ENCODE measurements around the gene CYP4X1. TPM values are rescaled to one million over a fixed set of nuclear protein-coding genes. Genes with fewer than 3 reads are reported as not detected.
"Not testable (repeated sequence)": the region's sequence is repeated elsewhere in the genome, so short reads cannot be mapped to it uniquely, and the experiment has no call there.

The CYP4X1 gene
- 0.86 TPM for total RNA-seq
- long read RNA-seq, partial matches to known transcripts: 0 of 1 reads
- long read RNA-seq, other reads (novel, unspliced or antisense): 0 of 1 reads

DNA sequence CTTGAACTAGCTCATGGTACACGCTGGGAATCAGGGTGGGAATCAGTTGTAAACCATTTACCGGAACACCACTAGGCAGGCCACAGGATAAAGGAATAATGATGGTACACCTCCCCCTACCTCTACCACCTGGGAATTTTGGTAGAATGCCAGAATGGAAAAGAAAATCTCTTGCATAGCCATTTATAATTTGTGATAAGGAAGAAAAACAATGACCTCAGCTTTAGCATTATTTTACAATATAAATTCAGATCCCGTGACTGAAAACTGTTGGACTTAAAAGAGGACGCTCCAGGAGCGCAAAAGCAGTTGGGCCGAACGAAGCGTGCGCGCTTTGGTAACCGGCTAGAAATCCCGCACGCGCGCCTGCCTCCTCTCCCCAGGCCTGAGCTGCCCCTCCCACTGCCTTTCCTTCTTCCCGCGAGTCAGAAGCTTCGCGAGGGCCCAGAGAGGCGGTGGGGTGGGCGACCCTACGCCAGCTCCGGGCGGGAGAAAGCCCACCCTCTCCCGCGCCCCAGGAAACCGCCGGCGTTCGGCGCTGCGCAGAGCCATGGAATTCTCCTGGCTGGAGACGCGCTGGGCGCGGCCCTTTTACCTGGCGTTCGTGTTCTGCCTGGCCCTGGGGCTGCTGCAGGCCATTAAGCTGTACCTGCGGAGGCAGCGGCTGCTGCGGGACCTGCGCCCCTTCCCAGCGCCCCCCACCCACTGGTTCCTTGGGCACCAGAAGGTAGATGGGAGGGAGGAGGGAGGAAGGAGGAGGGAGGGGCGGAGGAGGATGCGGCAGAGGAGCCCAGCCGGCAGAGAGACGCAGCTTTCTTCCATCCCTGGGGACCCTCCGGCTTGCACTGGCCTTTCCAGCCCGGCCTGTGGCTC is at the start of gene CYP4X1:
Gene CYP4X1 (plus strand): TSS at position 402 of the 873 bp plus-strand sequence. CDS start 149 bp downstream, at position 551.
- intact Hi-C loops (cut with DNase I): no loop called here
- DNase-seq (ENCODE audit: low spot score): no peak

DNA sequence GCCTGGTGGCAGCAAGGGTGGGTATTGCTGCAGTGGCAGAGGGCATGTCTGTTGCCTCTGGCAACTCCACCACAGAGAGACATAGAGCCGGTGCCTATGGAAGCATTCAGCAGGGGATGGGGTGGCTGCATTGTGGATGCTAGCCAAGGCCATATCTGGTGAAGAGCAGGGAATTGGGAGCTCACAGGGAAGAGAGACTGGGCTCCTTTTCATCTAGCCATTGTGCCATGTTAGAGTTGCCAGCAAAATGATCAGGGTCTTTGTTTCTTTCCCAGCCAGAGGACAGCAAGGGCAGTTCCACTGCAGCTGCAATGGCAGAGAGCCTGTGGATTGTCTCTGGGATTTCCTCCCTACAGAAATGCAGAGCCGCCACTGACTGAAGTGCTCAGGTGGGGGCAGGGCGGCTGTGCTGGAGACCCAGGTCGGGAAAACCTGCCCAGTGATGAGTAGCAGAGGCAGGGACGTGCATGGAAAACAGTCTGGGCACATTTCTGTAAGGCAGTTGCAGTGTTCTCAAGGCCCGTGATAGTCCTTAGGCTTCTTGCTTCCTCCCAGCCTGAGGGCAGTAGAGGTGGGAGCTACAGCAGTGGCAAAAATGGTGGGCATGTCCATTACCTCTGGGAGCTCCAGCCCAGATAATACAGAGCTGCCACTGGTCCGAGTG is 40.2 kb upstream of the CYP4X1 start:
- intact Hi-C loops (cut with DNase I): no loop called here
- DNase-seq (ENCODE audit: low spot score): no peak

DNA sequence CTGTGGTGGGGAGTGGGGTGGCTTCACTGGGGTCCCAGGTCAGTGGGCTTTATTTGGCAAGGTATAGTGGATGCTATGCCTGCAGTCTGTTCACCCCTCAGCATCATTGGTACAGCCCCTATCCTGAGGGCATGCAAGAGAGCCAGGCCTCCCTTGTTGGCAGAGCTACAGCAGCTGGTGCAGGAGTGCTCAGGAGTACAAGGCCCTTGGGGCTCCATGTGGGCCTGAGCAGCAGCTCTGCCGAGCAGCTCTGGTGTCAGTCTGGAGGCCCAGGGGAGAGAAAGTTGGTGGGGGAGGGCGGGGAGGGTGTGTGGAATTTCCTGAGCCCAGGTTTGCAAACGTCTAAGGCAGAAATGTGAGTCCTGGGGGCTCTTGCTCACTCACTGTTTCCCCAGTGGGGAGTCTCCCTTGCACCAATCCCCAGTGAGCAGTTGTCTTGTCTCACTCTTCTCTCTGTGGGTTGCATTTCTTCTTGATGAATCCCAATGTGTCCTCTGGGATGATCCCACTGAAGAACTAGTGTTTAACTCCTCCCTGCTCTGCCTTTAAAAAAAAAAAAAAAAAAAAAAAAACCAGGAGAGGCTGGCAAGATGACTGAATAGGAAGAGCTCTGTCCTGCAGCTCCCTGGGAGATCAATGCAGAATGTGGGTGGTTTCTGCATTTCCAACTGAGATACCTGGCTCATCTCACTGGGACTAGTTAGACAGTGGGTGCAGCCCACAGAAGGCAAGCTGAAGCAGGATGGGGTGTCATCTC is 39.5 kb upstream of the CYP4X1 start:
- no peak for DNase-seq (ENCODE audit: low spot score)
- intact Hi-C loops (cut with DNase I): no loop called here

GRCh38 chr1:46990541-46990940 is 32.9 kb upstream of the CYP4X1 start:
- DNase-seq (ENCODE audit: low spot score): not testable (repeated sequence)
- intact Hi-C loops (cut with DNase I): loop anchor here (5.0 kb wide), 1 partner anchor 243 kb away; no protein-coding TSS in a partner anchor

DNA sequence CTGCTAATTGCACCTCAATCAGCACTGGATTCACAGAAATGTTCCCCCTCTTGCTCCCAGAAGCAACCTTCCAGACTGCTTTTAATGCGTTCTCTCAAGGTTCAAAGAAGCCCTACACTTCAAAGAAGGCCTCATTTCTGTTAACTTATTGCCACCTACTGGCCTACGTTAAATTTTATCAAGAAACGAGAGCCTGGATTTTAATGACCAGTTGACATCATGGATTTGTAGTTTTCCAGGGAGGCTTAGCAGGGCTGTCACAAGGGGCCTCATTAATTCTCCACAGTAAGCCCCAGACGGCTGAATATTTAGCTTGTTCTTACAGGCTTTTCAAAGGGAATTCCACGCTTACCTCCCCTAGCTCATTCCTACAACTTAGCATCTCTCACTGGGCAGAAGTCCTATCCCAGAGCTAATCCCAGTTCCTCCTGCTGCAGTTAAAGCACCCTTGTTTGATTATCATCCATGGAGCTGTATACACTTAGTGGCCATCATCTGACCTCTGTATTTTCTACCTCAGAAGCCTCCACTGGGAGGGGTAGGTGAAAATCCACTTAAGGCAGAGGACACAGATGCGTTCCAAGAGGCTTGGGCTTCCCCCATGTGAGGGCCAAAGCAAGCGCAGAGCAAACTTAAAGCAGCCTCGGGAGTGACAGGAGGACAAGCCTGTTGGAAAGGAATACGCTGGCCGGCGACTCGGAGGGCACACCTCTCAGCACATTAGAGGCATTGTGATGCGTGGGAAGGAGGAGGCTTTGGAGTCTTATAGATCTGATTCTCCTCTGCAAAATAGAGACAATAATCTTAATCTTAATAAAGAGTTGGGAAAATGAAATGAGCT is 32.2 kb upstream of the CYP4X1 start:
- no peak for DNase-seq (ENCODE audit: low spot score)
- intact Hi-C loops (cut with DNase I): loop anchor here (5.0 kb wide), 1 partner anchor 244 kb away; no protein-coding TSS in a partner anchor

- intact Hi-C loops (cut with DNase I): no loop called here
- DNase-seq (ENCODE audit: low spot score): no peak
Measured at GRCh38 chr1:46996659-46997281, 26.7 kb upstream of the CYP4X1 start.

- intact Hi-C loops (cut with DNase I): no loop called here
- DNase-seq (ENCODE audit: low spot score): no peak
Measured at GRCh38 chr1:47002211-47002610, 21.3 kb upstream of the CYP4X1 start.

DNA sequence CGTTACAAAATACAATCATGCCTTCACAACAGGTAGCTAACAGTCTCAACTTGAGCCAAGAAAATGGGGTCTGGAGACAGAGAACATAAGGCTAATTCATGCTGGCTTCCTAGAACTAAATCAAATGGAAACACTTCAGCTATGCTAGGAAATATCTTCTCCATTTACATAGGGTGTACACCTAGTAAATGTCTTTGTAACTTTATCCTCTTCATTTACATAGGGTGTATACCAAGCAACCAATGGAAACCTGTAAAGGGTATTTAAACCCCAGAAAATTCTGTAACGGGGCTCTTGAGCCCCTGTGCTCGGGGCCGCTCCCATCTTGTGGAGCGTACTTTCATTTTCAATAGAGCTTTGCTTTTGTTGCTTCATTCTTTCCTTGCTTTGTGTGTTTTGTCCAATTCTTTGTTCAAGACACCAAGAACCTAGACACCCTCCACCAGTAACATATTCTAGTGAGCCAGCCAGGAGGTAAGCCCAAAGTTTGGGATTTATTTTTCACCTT is 19.5 kb upstream of the CYP4X1 start:
- intact Hi-C loops (cut with DNase I): no loop called here
- DNase-seq (ENCODE audit: low spot score): no peak

DNA sequence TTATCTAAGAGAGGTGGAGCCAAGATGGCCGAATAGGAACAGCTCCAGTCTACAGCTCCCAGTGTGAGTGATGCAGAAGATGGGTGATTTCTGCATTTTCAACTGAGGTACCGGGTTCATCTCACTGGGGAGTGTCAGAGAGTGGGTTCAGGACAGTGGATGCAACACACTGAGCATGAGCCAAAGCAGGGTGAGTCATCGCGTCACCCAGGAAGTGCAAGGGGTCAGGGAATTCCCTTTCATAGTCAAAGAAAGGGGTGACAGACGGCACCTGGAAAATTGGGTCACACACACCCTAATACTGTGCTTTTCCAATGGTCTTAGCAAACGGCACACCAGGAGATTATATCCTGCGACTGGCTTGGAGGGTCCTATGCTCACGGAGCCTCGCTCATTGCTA is 17.0 kb upstream of the CYP4X1 start:
- DNase-seq (ENCODE audit: low spot score); intact Hi-C loops (cut with DNase I): not testable (repeated sequence)

- DNase-seq (ENCODE audit: low spot score): no peak
- intact Hi-C loops (cut with DNase I): no loop called here
Measured at GRCh38 chr1:47013293-47013692, 10.2 kb upstream of the CYP4X1 start.

GRCh38 chr1:47021070-47021469 is 2.4 kb upstream of the CYP4X1 start:
- no peak for DNase-seq (ENCODE audit: low spot score)
- intact Hi-C loops (cut with DNase I): no loop called here

- intact Hi-C loops (cut with DNase I): no loop called here
- DNase-seq (ENCODE audit: low spot score): no peak
Measured at GRCh38 chr1:47024141-47024801, 802 bp downstream of the CYP4X1 start.

DNA sequence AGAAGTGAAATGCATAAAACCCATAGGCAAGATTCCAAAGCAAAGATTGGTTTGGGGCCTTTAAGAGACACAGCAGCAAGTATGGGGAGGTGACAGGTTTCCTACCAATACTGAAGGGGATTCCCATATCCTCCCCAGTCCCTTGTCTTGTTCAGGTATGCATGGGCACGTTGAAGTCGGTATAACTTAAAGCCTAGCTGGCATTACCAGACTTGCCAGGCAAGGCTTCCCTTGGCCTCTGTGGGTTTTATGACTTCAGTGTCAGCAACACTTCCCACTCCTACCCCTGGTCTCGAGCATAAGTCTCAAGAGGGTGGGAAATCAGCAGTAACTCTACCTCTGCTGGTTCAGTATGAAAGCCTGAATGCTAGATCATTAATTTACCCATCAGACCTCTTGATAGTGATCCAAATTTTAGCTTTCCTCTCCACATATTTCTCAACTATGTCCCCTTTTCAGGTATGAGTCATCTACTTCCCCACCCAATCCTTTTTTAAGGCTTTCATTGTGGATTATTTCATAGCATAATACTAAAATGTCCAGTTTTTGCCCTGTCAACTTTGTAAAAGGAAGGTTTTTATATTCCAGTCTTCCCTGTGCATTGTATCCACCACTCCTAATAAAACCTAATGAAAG is 6.8 kb downstream of the CYP4X1 start:
- intact Hi-C loops (cut with DNase I): no loop called here
- no peak for DNase-seq (ENCODE audit: low spot score)

DNA sequence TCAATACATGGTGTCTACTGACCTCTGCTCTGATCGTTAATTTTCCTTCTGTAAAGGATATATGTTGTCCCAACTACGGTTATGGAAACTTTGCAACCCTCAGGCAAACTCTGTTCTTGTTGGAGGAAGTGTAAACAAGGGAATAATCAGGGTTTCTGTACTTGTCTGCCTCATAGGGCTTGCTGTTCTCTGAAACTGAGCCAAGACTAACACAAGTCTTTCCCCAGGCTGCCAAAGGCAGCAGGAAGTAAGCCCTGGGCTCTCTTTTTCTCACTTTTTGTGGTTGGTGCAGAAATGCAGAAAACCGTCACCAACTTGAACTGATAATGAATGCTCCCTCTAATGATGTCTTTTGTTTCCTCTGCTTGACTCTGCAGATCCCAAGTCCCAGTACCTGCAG is 7.6 kb downstream of the CYP4X1 start:
- intact Hi-C loops (cut with DNase I): no loop called here
- DNase-seq (ENCODE audit: low spot score): no peak

- no peak for DNase-seq (ENCODE audit: low spot score)
Measured at GRCh38 chr1:47031585-47031984, 8.1 kb downstream of the CYP4X1 start.

GRCh38 chr1:47036764-47037163 is 13.3 kb downstream of the CYP4X1 start:
- intact Hi-C loops (cut with DNase I): no loop called here
- DNase-seq (ENCODE audit: low spot score): no peak

More at GRCh38 chr1:47031585-47031984, 8.1 kb downstream of the CYP4X1 start:
- intact Hi-C loops (cut with DNase I): no loop called here

GRCh38 chr1:47059376-47059775 is 35.9 kb downstream of the CYP4X1 start:
- intact Hi-C loops (cut with DNase I): no loop called here
- no peak for DNase-seq (ENCODE audit: low spot score)
